Measurements from ENCODE around the gene TEX38. TPM values are rescaled to one million over a fixed set of nuclear protein-coding genes. Genes with fewer than 3 reads are reported as not detected.
"Not testable (repeated sequence)": the region's sequence is repeated elsewhere in the genome, so short reads cannot be mapped to it uniquely, and the experiment has no call there.

TEX38 gene
- total RNA-seq, 1 donor from 2014 or later: not detected

DNA sequence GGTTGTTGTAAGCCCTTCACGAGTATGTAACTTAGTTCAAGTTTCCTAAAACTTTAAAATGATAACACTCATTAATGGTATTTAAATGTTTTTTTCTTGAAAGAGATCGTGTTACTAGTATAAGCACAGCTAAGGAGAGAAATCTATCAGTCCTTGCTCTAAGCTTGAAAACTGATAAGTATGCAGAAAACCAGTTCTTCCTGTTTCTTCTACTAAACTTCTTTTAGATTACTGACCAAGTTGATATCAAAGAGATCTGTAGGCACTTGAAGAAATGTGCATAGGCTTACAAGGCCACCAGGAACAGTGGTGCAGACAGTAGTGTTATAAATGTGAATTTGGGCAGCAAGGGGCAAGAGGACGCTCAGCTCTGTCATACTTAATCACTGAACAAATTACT is 43.3 kb downstream of the TEX38 start:
- Mint-ChIP-seq H3K36me3 (ENCODE audit: low read depth) (peaks cover 43% of the 10 kb centered on the region), H3K4me3 (no peak overlapping the region), H3K9me3 (no peaks in the 10 kb centered on the region), H3K4me1 (peaks cover 43% of the 10 kb centered on the region), H3K27me3 (no peaks in the 10 kb centered on the region), H3K27ac (no peak overlapping the region)
- no peak for DNase-seq
- intact Hi-C loops (cut with micrococcal nuclease): loop anchor here (5.0 kb wide), 1 partner anchor 597 kb away; the partner anchor contains the start of gene STIL

GRCh38 chr1:46717654-46718053 is 46.0 kb downstream of the TEX38 start:
- Mint-ChIP-seq H3K36me3 (ENCODE audit: low read depth) (peaks cover 27% of the 10 kb centered on the region), H3K4me1 (peaks cover 36% of the 10 kb centered on the region), H3K27ac (peak overlapping the region; percentile 93), H3K4me3 (peak overlapping the region; percentile 95), H3K27me3 (no peaks in the 10 kb centered on the region), H3K9me3 (no peaks in the 10 kb centered on the region)
- peak; percentile 55 for DNase-seq
- intact Hi-C loops (cut with micrococcal nuclease): loop anchor here (2.0 to 5.0 kb wide), 2 partner anchors 99 to 595 kb away; partner anchors contain the start of gene STIL

DNA sequence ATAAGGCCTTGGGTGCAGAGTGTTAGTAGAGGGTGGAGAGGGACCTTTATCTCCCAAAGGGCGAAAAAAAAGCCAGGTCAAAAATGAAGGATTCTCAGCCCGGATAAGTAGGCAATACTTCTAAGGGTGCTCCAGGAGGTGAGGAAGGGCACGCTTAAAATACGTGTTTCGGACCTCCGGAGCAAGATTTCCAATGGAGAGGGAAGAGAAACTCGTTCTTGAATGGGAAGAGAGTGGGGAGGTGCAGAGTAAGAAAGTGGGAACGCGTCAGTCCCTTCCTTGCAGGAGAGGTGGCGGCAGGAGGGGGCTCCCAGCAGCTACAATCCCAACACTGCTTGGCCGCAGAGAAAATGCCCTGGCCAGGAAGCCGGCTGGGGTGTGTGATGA is 46.7 kb downstream of the TEX38 start:
- Mint-ChIP-seq H3K36me3 (ENCODE audit: low read depth) (peaks cover 27% of the 10 kb centered on the region), H3K9me3 (no peaks in the 10 kb centered on the region), H3K4me3 (peak overlapping the region; percentile 95), H3K27ac (peak overlapping the region; percentile 93), H3K27me3 (no peaks in the 10 kb centered on the region), H3K4me1 (peaks cover 36% of the 10 kb centered on the region)
- DNase-seq: peak; percentile 58
- intact Hi-C loops (cut with micrococcal nuclease): loop anchor here (2.0 to 5.0 kb wide), 2 partner anchors 100 to 594 kb away; partner anchors contain the start of gene STIL

GRCh38 chr1:46718727-46719622 is 47.3 kb downstream of the TEX38 start, which contains the start of gene EFCAB14:
TSS of gene EFCAB14 (minus strand) at chr1:46719114. CDS start at chr1:46718087, 1,027 bp downstream.
- intact Hi-C loops (cut with micrococcal nuclease): loop anchor here (1.0 to 5.0 kb wide), 4 partner anchors 51 to 593 kb away; partner anchors contain the start of genes ATPAF1, MKNK1 and STIL
- peak within 1 kb of the TSS; percentile 93 for H3K27ac Mint-ChIP-seq
- H3K27me3 Mint-ChIP-seq: no peaks in the 10 kb centered on the region
- peak; percentile 100 for DNase-seq
- H3K9me3 Mint-ChIP-seq: no peaks in the 10 kb centered on the region
- peak within 1 kb of the TSS; percentile 95 for H3K4me3 Mint-ChIP-seq
- peaks cover 36% of the 10 kb centered on the region for H3K4me1 Mint-ChIP-seq
- peaks cover 27% of the 10 kb centered on the region for H3K36me3 Mint-ChIP-seq (ENCODE audit: low read depth)

DNA sequence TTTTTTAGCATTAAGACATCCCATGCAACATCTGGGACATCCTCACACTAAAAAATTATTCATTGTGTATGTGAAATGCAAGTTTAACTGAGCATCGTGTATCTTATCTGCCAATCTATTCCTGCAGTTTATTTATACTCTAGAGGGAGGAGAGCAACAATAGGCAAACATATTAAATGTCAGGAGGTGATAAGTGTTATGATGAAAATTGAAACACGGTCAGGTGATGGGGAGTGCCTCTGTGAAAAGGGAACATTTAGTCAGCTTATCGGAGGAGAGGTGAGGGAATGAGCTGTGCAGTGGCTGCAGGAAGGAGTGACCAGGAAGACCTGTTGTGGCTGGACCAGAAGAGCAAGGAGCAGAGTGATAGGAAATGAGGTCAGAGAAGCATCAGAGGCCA is 48.0 kb downstream of the TEX38 start:
- peaks cover 24% of the 10 kb centered on the region for H3K36me3 Mint-ChIP-seq (ENCODE audit: low read depth)
- H3K4me1 Mint-ChIP-seq: peaks cover 36% of the 10 kb centered on the region
- DNase-seq: no peak

DNA sequence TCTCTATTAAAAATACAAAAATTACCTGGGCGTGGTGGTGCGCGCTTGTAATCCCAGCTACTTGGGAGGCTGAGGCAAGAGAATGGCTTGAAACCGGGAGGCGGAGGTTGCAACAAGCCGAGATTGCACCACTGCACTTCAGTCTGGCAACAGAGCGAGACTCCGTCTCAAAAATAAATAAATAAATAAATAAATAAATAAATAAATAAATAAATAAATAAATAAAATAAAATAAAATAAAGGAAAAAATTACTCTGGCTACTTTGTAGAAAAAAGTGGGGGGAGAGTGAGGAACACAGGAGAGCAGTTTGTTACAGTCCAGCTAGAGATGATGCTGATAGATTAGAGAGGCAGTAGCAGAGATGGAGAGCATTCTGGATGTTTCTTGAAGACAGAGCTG is 48.7 kb downstream of the TEX38 start:
- DNase-seq, H3K9me3 Mint-ChIP-seq, H3K4me3 Mint-ChIP-seq, H3K27ac Mint-ChIP-seq, H3K27me3 Mint-ChIP-seq: not testable (repeated sequence)
- Mint-ChIP-seq H3K36me3 (ENCODE audit: low read depth) (peaks cover 21% of the 10 kb centered on the region), H3K4me1 (peaks cover 33% of the 10 kb centered on the region)
- intact Hi-C loops (cut with micrococcal nuclease): loop anchor here (10.0 kb wide), 1 partner anchor 246 kb away; no protein-coding TSS in a partner anchor

More for the DNA sequence above, 48.0 kb downstream of the TEX38 start:
- intact Hi-C loops (cut with micrococcal nuclease): loop anchor here (1.0 to 10.0 kb wide), 5 partner anchors 51 to 593 kb away; partner anchors contain the start of genes ATPAF1, MKNK1 and STIL
- H3K27ac Mint-ChIP-seq: peak overlapping the region; percentile 83
- H3K9me3 Mint-ChIP-seq: no peaks in the 10 kb centered on the region
- peak overlapping the region; percentile 95 for H3K4me3 Mint-ChIP-seq
- H3K27me3 Mint-ChIP-seq: no peaks in the 10 kb centered on the region

GRCh38 chr1:46721204-46721603 is 49.5 kb downstream of the TEX38 start:
- Mint-ChIP-seq H3K27ac (no peak overlapping the region), H3K27me3 (peaks cover 7% of the 10 kb centered on the region), H3K9me3 (no peaks in the 10 kb centered on the region), H3K36me3 (ENCODE audit: low read depth) (peaks cover 16% of the 10 kb centered on the region), H3K4me3 (no peak overlapping the region), H3K4me1 (peaks cover 30% of the 10 kb centered on the region)
- intact Hi-C loops (cut with micrococcal nuclease): loop anchor here (10.0 kb wide), 1 partner anchor 246 kb away; no protein-coding TSS in a partner anchor
- no peak for DNase-seq

- no peak overlapping the region for H3K4me3 Mint-ChIP-seq
- H3K27ac Mint-ChIP-seq: no peak overlapping the region
- H3K36me3 Mint-ChIP-seq (ENCODE audit: low read depth): peaks cover 12% of the 10 kb centered on the region
- H3K27me3 Mint-ChIP-seq: peaks cover 11% of the 10 kb centered on the region
- peaks cover 24% of the 10 kb centered on the region for H3K4me1 Mint-ChIP-seq
- DNase-seq: no peak
- intact Hi-C loops (cut with micrococcal nuclease): loop anchor here (10.0 kb wide), 1 partner anchor 247 kb away; no protein-coding TSS in a partner anchor
- H3K9me3 Mint-ChIP-seq: no peaks in the 10 kb centered on the region
Observed at GRCh38 chr1:46721686-46722205, 50.1 kb downstream of the TEX38 start.

Other genes starting within 250 kb of the TEX38 start
- gene DMBX1, start 182.0 kb upstream of the TEX38 start, total RNA-seq: 0.07 TPM in 1 of 2 replicates, not detected in the other
- gene KNCN, start 120.2 kb upstream of the TEX38 start, total RNA-seq: not detected in 2 replicates
- 41.8 and 42.5 TPM in 2 replicates for gene MKNK1, start 67.6 kb upstream of the TEX38 start, total RNA-seq
- gene MOB3C, start 55.0 kb upstream of the TEX38 start, total RNA-seq: 15.0 and 17.8 TPM in 2 replicates
- 41.6 and 43.1 TPM in 2 replicates for gene ATPAF1, start 3.5 kb upstream of the TEX38 start, total RNA-seq
- gene EFCAB14, start 47.3 kb downstream of the TEX38 start, total RNA-seq: 63.9 and 70.4 TPM in 2 replicates
- gene CYP4B1, start 127.2 kb downstream of the TEX38 start, total RNA-seq: not detected in 2 replicates

All from activated CD4-positive, alpha-beta T cell treated with anti-CD3 and anti-CD28 coated beads, Interleukin-2, amount 10 ng/mL, durations not matched to agents 24 days and 14 days (primary cell).